KMS-11 (cell line): ENCODE measurements around the gene ST3GAL2.

Experiments
- H2AFZ ChIP-seq: fragments of 200-600 bp; sonication (generic); 2 replicates; pipeline ENCODE4 v1.6.1; 2016; ENCODE audit warnings: antibody characterized with exemption, mixed run types, low read depth
- H3K27ac ChIP-seq: fragments of 200-600 bp; sonication (generic); 2 replicates; pipeline ENCODE4 v1.6.1; 2016; ENCODE audit warnings: mild to moderate bottlenecking, mixed run types
- H3K27me3 ChIP-seq: fragments of 200-600 bp; sonication (generic); 2 replicates; pipeline ENCODE4 v1.6.1; 2017; ENCODE audit warnings: mild to moderate bottlenecking, low read depth, mixed run types, moderate library complexity; ENCODE audit not compliant: insufficient read depth
- H3K36me3 ChIP-seq: fragments of 200-600 bp; sonication (generic); 2 replicates; pipeline ENCODE4 v1.6.1; 2017; ENCODE audit warnings: mild to moderate bottlenecking, mixed run types; ENCODE audit not compliant: insufficient read depth
- H3K4me1 ChIP-seq: fragments of 200-600 bp; sonication (generic); 2 replicates; pipeline ENCODE4 v1.6.1; 2016; ENCODE audit warnings: mild to moderate bottlenecking, low read depth, mixed run types; ENCODE audit not compliant: poor library complexity, severe bottlenecking
- H3K4me2 ChIP-seq: fragments of 200-600 bp; sonication (generic); 2 replicates; pipeline ENCODE4 v1.7.0; 2016; ENCODE audit warnings: mild to moderate bottlenecking, mixed run types
- H3K4me3 ChIP-seq: fragments of 200-600 bp; sonication (generic); IDR thresholded peaks from 2 replicates; pipeline ENCODE4 v1.6.1; 2017; ENCODE audit warnings: low read depth, low read length, mixed read lengths; ENCODE audit not compliant: insufficient read depth
- H3K79me2 ChIP-seq: fragments of 200-600 bp; sonication (generic); 2 replicates; pipeline ENCODE4 v1.6.1; 2016; ENCODE audit warnings: low read depth, mixed run types; ENCODE audit not compliant: insufficient read depth
- H3K9ac ChIP-seq: fragments of 200-600 bp; sonication (generic); 2 replicates; pipeline ENCODE4 v1.6.1; 2016; ENCODE audit warnings: mild to moderate bottlenecking, mixed run types
- H4K20me1 ChIP-seq: fragments of 200-600 bp; sonication (generic); 2 replicates; pipeline ENCODE4 v1.6.1; 2016; ENCODE audit warnings: mild to moderate bottlenecking, mixed run types; ENCODE audit not compliant: insufficient read depth
- TF ChIP-seq, protein P1 (sequence below): fragments of 200-600 bp; sonication (generic); conservative IDR thresholded peaks from 2 replicates; pipeline ENCODE4 v1.6.1; 2017; ENCODE audit warnings: low read depth, mild to moderate bottlenecking, antibody characterized with exemption, low read length, moderate library complexity, mixed read lengths

Gene ST3GAL2

GRCh38 chr16:70430667-70431536 is 8.0 kb downstream of the ST3GAL2 start:
- Histone ChIP-seq H3K27me3 (no peaks in the 10 kb centered on the region), H4K20me1 (no peaks in the 10 kb centered on the region), H3K27ac (peak overlapping the region; percentile 98), H3K4me3 (no peak overlapping the region), H2AFZ (no peak overlapping the region), H3K9ac (peak overlapping the region; percentile 35; the same call in 1 of the 2 replicates), H3K4me2 (peak overlapping the region; percentile 98), H3K4me1 (peaks cover 97% of the 10 kb centered on the region), H3K79me2 (peaks cover 89% of the 10 kb centered on the region), H3K36me3 (no peaks in the 10 kb centered on the region; the same call in 1 of the 2 replicates)
- TF ChIP-seq, protein P1, sequence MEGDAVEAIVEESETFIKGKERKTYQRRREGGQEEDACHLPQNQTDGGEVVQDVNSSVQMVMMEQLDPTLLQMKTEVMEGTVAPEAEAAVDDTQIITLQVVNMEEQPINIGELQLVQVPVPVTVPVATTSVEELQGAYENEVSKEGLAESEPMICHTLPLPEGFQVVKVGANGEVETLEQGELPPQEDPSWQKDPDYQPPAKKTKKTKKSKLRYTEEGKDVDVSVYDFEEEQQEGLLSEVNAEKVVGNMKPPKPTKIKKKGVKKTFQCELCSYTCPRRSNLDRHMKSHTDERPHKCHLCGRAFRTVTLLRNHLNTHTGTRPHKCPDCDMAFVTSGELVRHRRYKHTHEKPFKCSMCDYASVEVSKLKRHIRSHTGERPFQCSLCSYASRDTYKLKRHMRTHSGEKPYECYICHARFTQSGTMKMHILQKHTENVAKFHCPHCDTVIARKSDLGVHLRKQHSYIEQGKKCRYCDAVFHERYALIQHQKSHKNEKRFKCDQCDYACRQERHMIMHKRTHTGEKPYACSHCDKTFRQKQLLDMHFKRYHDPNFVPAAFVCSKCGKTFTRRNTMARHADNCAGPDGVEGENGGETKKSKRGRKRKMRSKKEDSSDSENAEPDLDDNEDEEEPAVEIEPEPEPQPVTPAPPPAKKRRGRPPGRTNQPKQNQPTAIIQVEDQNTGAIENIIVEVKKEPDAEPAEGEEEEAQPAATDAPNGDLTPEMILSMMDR = no peak

DNA sequence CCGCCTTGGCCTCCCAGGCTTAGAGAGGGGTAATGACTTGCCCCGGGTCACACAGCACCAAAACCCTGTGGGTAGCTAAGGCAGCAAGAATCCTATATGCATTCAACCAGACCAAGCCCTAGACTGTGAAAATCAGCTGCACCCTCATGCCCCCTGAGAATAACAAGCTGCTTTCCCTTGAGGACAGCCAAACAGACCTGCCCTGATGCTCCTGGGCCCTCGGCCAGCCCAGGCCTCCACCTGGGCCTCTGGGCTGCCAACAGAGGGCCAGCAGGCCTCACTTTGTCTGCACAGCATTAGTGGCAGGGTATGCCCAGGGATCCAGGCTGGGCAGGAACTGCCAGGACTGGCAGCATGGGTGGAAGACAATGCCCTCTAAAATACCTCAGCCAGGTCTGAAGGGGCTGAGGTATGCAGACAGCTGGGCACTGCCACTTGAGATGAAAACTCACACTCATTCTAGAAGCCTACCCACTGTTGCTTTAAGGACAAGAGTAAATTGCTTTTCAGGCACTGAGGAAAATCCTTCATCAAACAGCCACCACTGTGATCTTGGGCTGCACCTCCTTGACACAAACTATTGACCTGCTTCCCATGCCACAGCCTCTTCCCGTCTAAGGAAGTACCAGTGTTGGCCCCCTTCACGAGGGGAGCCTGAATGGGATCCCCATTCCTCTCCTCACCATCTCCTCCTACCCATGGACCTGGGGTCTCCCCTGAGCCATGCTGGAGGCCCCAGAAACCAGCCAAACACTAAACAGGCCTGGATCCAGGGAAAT is 8.8 kb downstream of the ST3GAL2 start:
- H3K4me2 ChIP-seq = peak overlapping the region; percentile 90
- H3K4me3 ChIP-seq = no peak overlapping the region
- H3K9ac ChIP-seq = peak overlapping the region; percentile 33; the same call in 1 of the 2 replicates
- peak overlapping the region; percentile 98 for H3K27ac ChIP-seq
- peaks cover 98% of the 10 kb centered on the region for H3K4me1 ChIP-seq
- peaks cover 91% of the 10 kb centered on the region for H3K79me2 ChIP-seq
- H3K27me3 ChIP-seq = no peaks in the 10 kb centered on the region
- H2AFZ ChIP-seq = no peak overlapping the region
- no peaks in the 10 kb centered on the region for H4K20me1 ChIP-seq
- TF ChIP-seq, protein P1 = no peak
- no peaks in the 10 kb centered on the region; the same call in 1 of the 2 replicates for H3K36me3 ChIP-seq

DNA sequence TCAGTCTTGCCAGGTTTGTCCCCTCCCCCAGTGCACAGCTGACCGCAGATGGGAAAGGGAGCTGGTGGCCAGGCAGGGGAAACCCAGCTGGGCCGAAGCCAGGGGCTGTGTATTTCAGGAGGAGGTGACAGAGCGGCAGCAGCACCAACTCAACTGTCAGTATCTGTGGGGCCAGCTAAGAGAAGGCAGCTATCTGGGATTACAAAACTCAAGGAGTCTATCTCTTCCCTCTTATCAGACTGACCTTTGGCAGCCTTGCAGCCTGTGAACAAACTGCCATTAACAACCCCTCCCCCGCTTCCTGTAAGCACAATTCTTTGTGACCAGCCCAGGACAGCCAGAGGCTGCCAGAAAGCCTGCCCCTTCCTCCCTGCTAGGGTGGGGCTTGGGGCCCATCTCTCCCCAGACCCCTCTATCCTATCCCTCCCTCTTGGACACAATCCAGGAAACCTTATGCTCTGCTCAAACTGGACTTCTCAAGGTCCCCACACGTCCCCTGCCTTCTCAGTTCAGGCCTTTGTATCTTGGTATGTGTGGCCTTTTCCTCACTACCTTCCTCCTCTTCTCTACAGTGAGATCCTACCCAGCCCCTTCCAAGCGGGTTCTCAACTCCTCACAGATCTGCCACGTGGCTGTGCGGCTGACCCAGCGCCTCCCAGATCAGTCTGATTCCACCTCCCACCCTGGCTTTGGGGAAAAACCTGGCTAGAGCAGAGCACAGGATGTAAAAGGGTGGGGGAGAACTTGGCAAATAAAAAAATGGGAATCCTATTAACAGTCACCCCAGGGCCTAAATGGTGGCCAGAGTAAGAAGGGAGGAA is 10.5 kb downstream of the ST3GAL2 start:
- Histone ChIP-seq H4K20me1 (no peaks in the 10 kb centered on the region), H3K27me3 (no peaks in the 10 kb centered on the region), H2AFZ (0 out of 2 replicates have a peak overlapping the region, but pooled peaks have one; percentile 16), H3K4me1 (peaks cover 94% of the 10 kb centered on the region), H3K36me3 (no peaks in the 10 kb centered on the region), H3K4me2 (peak overlapping the region; percentile 99), H3K79me2 (peaks cover 90% of the 10 kb centered on the region), H3K9ac (peak overlapping the region; percentile 78), H3K4me3 (no peak overlapping the region), H3K27ac (peak overlapping the region; percentile 98)
- TF ChIP-seq, protein P1 = no peak

GRCh38 chr16:70427786-70428177 is 11.1 kb downstream of the ST3GAL2 start:
- Histone ChIP-seq H3K4me2 (peak overlapping the region; percentile 99), H3K4me1 (peaks cover 93% of the 10 kb centered on the region), H3K9ac (peak overlapping the region; percentile 78)

More at GRCh38 chr16:70427786-70428177, 11.1 kb downstream of the ST3GAL2 start:
- TF ChIP-seq, protein P1 = no peak
- Histone ChIP-seq H2AFZ (no peak overlapping the region), H4K20me1 (no peaks in the 10 kb centered on the region), H3K27ac (peak overlapping the region; percentile 98), H3K4me3 (no peak overlapping the region), H3K36me3 (no peaks in the 10 kb centered on the region), H3K27me3 (no peaks in the 10 kb centered on the region), H3K79me2 (peaks cover 90% of the 10 kb centered on the region)
